ENCODE data around the gene SPATA2. TPM values are rescaled to one million over a fixed set of nuclear protein-coding genes. Genes with fewer than 3 reads are reported as not detected.

Gene SPATA2
- total RNA-seq, 4 donors from 2014 or later, result 3.3 to 6.4 (median 3.6) TPM

DNA sequence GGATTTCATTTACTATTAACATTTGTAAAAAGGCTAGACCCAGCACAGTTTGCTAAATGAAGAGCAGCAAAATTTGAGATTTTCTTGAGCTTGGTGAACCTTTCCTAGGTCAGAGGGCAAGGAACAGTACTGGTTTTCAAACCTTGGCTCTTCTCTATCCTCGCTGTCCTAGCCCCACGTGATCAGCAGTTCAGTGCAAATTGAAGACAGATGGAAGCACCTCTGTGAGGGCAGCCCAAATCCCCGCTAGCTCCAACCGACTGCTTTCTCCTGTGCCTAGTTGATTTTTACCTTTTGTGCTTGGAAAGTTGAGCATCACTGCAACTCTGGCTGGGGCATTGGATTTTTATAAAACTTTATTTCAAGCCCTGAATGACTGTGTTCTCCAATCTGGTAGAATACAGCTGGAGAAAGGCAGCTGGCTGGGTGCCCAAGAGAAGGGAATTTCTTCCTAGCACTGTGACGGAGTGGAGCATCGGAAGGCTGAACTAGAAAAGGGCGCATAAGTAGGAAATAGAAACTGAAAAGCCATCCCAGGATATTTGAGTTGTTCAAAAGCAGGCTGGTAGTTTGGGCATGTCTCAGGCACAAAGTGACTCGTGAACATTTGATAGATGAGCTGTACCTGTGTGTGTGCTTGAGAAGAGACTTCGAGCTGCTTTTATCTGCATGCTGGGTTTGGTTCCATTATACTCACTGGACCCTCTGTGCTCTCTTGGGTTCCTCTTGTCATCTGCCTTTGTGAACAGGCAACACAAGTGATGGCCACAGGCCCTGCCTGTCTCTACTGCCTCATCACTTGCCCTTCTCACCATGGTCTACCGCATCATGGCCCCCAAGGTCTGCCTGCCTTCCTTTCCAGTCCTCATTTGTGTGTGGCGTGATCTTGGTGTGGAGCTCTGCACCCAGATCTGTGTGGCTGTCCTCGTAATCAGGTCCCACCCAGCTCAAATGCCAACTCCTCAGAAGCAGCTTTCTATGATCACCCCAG lies 23.1 kb upstream of the SPATA2 start:
- no peak for ATAC-seq (ENCODE audit: low FRiP score)
- TF ChIP-seq, protein P1, sequence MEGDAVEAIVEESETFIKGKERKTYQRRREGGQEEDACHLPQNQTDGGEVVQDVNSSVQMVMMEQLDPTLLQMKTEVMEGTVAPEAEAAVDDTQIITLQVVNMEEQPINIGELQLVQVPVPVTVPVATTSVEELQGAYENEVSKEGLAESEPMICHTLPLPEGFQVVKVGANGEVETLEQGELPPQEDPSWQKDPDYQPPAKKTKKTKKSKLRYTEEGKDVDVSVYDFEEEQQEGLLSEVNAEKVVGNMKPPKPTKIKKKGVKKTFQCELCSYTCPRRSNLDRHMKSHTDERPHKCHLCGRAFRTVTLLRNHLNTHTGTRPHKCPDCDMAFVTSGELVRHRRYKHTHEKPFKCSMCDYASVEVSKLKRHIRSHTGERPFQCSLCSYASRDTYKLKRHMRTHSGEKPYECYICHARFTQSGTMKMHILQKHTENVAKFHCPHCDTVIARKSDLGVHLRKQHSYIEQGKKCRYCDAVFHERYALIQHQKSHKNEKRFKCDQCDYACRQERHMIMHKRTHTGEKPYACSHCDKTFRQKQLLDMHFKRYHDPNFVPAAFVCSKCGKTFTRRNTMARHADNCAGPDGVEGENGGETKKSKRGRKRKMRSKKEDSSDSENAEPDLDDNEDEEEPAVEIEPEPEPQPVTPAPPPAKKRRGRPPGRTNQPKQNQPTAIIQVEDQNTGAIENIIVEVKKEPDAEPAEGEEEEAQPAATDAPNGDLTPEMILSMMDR (IDR thresholded peaks at IDR 0.05), result no peak
- no peak for DNase-seq (ENCODE audit: low spot score)

DNA sequence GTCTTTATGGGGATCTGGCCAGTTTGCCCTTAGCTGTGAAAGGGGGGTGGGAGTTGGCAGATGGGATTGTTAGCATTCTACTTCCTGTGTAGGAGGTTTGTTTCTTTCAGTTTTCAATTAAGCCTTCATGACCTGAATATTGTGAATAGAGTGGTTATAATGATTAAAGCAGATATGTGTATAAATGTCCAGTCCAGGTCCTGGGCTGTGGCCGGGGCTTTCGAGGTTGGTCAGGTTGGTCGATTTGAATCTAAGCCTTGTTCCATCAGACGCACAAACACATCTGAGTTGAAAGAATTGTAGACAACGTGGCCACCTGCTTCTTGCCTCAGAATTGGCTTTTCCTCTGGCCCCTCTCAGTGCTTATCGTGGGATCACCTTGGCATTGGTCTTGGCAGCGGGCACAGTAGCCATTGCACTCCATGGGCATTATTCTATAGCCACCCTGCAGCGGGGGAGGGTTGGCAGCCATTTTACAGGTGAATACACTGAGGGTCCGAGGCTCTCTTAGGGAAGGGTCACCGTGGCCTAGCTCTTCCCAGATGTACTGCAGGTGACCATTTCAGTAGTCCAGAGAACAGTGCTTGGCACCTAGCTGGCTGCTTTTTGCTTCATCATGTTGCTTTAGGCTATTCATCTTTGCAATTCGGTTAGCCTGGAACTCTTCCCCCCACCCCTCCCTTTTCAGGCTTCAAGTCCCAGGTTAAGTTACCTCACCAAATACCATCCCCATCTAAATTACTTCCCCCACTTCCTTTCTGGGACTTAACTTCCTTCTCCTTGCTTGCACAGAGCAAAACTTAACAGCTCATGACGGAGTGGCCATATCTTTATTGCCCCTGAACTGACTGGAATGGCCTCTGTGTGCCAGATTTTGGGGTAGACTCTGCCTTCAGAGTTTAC lies 21.9 kb upstream of the SPATA2 start:
- DNase-seq (ENCODE audit: low spot score) (no peak), ATAC-seq (ENCODE audit: low FRiP score) (peak; percentile 3)
- TF ChIP-seq, protein P1 (IDR thresholded peaks at IDR 0.05), result no peak

DNA sequence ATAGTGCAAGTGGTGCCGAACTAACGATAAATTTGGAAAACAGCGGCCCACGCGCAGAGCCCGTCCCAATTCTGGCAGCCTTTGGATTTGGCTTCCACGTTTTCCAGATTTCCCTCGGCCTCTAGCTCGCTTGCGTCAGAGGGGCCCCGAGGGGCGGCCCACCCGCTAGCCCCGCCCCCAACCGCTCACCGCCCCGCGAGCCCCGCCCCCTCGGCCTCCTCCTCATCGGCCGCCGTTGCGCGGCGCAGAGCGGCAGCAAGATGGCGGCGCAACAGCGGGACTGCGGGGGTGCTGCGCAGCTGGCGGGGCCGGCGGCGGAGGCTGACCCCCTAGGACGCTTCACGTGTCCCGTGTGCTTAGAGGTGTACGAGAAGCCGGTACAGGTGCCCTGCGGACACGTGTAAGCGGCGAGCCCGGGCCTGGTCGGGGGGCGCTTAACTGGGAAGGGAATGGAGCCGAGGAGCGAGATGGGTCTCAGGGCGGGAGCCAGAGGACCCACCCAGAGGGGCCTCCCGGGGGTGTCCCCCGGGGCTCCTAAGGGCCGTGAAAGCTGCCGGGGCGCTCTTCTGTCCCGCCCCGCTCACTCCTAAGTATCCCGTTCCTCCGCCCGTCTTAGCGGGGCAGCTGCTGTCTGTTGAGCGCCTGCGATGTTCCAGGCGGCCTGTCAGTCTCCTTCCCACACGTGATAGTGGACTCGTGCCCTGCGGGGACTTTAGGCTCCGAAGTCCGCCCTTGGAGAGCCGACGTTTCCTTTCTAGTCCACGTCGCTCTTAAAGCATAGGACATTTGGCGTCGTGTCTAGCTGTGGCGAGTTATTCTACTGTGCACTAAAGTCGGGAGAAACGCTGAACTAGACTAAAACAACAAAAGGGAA lies 21.1 kb upstream of the SPATA2 start, which contains the start of gene RNF114:
Gene RNF114, plus strand, starts transcription at position 245 of the 874 bp plus-strand sequence. Its CDS starts 16 bp downstream, at position 261.
- DNase-seq (ENCODE audit: low spot score), result peak; percentile 83
- peak; percentile 88 for ATAC-seq (ENCODE audit: low FRiP score)
- TF ChIP-seq, protein P1 (IDR thresholded peaks at IDR 0.05), result no peak

DNA sequence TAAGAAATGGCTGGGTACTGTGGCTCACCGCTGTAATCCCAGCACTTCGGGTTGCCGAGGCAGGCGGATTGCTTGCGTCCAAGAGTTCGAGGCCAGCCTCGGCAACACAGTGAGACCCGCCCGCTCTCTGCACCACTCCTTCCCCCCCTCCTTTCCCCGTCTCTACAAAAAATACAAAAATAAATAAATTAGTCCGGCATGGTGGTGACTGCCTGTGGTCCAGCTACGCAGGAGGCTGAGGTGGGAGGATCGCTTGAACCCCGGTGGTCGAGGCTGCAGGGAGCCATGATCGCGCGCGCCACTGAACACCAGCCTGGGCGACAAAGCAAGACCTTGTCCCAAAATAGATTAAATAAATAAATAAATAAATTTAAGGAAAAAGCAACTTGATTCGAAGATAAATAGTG lies 20.4 kb upstream of the SPATA2 start:
- no peak for DNase-seq (ENCODE audit: low spot score)
- ATAC-seq (ENCODE audit: low FRiP score), result no peak
- TF ChIP-seq, protein P1 (IDR thresholded peaks at IDR 0.05), result no peak

DNA sequence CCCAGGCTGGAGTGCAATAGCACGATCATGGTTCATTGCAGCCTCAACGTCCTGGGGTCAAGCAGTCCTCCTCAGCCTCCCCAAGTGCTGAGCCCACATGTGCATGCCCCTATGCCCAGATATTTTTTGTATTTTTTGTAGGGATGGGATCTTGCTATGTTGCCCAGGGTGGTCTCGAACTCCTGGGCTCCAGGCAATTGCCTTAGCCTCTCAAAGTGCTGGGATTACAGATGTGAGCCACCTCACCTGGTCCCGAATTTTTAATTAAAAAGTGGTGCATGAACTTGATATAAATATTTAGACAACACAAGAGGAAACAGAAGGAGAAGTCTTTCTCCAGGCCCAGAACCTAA lies 13.8 kb upstream of the SPATA2 start:
- no peak for ATAC-seq (ENCODE audit: low FRiP score)
- TF ChIP-seq, protein P1 (IDR thresholded peaks at IDR 0.05), result no peak

More for the DNA sequence above, 13.8 kb upstream of the SPATA2 start:
- DNase-seq (ENCODE audit: low spot score), result no peak
